HG03432 (cell line): ENCODE measurements around the gene ZDHHC7.
"Not testable (repeated sequence)": the region's sequence is repeated elsewhere in the genome, so short reads cannot be mapped to it uniquely, and the experiment has no call there.

Experiments
- ATAC-seq: cut with Tn5 transposase; IDR thresholded peaks from one replicate; pipeline ENCODE4 v1.9.1; 2021; ENCODE audit warnings: mild to moderate bottlenecking, moderate library complexity; ENCODE audit not compliant: unreplicated experiment

Gene ZDHHC7

GRCh38 chr16:85010931-85011845 lies at the start of gene ZDHHC7:
TSS of gene ZDHHC7 (minus strand) at chr16:85011535. CDS start at chr16:84990618, 20,917 bp downstream.
- ATAC-seq: peak; percentile 95

GRCh38 chr16:85058909-85059308 lies 47.6 kb upstream of the ZDHHC7 start:
- no peak for ATAC-seq

- no peak for ATAC-seq
Measured at GRCh38 chr16:85057948-85058347, 46.6 kb upstream of the ZDHHC7 start.

- ATAC-seq: no peak
Measured at GRCh38 chr16:85057212-85057889, 46.0 kb upstream of the ZDHHC7 start.

- ATAC-seq: no peak
Measured at GRCh38 chr16:85056211-85056748, 44.9 kb upstream of the ZDHHC7 start.

GRCh38 chr16:85055493-85056210 lies 44.3 kb upstream of the ZDHHC7 start:
- peak; percentile 83 for ATAC-seq

- ATAC-seq: no peak
Measured at GRCh38 chr16:85054948-85055492, 43.7 kb upstream of the ZDHHC7 start.

- not testable (repeated sequence) for ATAC-seq
Measured at GRCh38 chr16:85054321-85054720, 43.0 kb upstream of the ZDHHC7 start.

- ATAC-seq: no peak
Measured at GRCh38 chr16:85052536-85052935, 41.2 kb upstream of the ZDHHC7 start.

- no peak for ATAC-seq
Measured at GRCh38 chr16:85051683-85052082, 40.3 kb upstream of the ZDHHC7 start.

- no peak for ATAC-seq
Measured at GRCh38 chr16:85051067-85051581, 39.8 kb upstream of the ZDHHC7 start.

- ATAC-seq: no peak
Measured at GRCh38 chr16:85049706-85050305, 38.5 kb upstream of the ZDHHC7 start.

GRCh38 chr16:85048921-85049562 lies 37.7 kb upstream of the ZDHHC7 start:
- no peak for ATAC-seq

- ATAC-seq: no peak
Measured at GRCh38 chr16:85047867-85048455, 36.6 kb upstream of the ZDHHC7 start.

GRCh38 chr16:85046931-85047866 lies 35.9 kb upstream of the ZDHHC7 start:
- ATAC-seq: no peak

- no peak for ATAC-seq
Measured at GRCh38 chr16:85046472-85046916, 35.2 kb upstream of the ZDHHC7 start.

- no peak for ATAC-seq
Measured at GRCh38 chr16:85045641-85046471, 34.5 kb upstream of the ZDHHC7 start.
